ENCODE measurements around the gene LMBRD1.

LMBRD1 gene

GRCh38 chr6:69796642-69797390 lies at the start of gene LMBRD1:
Gene LMBRD1, minus strand, starts transcription at chr6:69797010. Its CDS starts 129 bp downstream, at chr6:69796881.
- Histone ChIP-seq H3K4me3 (ENCODE audit: low read depth in 1 of 2, low read length in 2 of 2) (peak within 1 kb of the TSS; percentile 74 to 76), H3K4me1 (ENCODE audit: insufficient read depth, low read length) (peaks cover 23% of the 10 kb centered on the region), H3K9ac (ENCODE audit: low read depth, low read length) (peak within 1 kb of the TSS; percentile 80), H3K27me3 (ENCODE audit: insufficient read depth, low read length, poor library complexity) (no peaks in the 10 kb centered on the region), H3K4me2 (ENCODE audit: insufficient read depth, low read length) (peak within 1 kb of the TSS; percentile 69), H2AFZ (ENCODE audit: low read depth, low read length) (peak within 1 kb of the TSS; percentile 93), H4K20me1 (ENCODE audit: insufficient read depth, low read length) (0 out of 2 replicates have a peak, but pooled peaks cover 2% of the 10 kb centered on the region), H3K9me3 (ENCODE audit: insufficient read depth, low read length, severe bottlenecking) (no peaks in the 10 kb centered on the region), H3K36me3 (ENCODE audit: insufficient read depth, low read length) (no peaks in the 10 kb centered on the region; the same call in 1 of the 2 replicates), H3K79me2 (ENCODE audit: insufficient read depth, low read length) (peaks cover 45% of the 10 kb centered on the region), H3K27ac (ENCODE audit: low read length) (peak within 1 kb of the TSS; percentile 84)
- peak; percentile 90 for ATAC-seq (ENCODE audit: insufficient read depth, low read depth)
- peak; percentile 98 for DNase-seq
- no peak for TF ChIP-seq EZH2 (IDR thresholded peaks at IDR 0.05; ENCODE audit: borderline replicate concordance, low read depth, low read length, severe bottlenecking)
- peak; percentile 98 for TF ChIP-seq CTCF (IDR thresholded peaks at IDR 0.05; ENCODE audit: borderline replicate concordance, extremely low read depth, low read length, poor library complexity, severe bottlenecking)

- no peaks in the 10 kb centered on the region for H3K79me2 ChIP-seq (ENCODE audit: insufficient read depth, low read length)
- ATAC-seq (ENCODE audit: insufficient read depth, low read depth) (no peak), DNase-seq (no peak)
- no peak for TF ChIP-seq CTCF (IDR thresholded peaks at IDR 0.05; ENCODE audit: borderline replicate concordance, extremely low read depth, low read length, poor library complexity, severe bottlenecking)
- no peak for TF ChIP-seq EZH2 (IDR thresholded peaks at IDR 0.05; ENCODE audit: borderline replicate concordance, low read depth, low read length, severe bottlenecking)
- no peak overlapping the region for H3K9ac ChIP-seq (ENCODE audit: low read depth, low read length)
- no peaks in the 10 kb centered on the region for H3K27me3 ChIP-seq (ENCODE audit: insufficient read depth, low read length, poor library complexity)
- no peaks in the 10 kb centered on the region for H3K4me1 ChIP-seq (ENCODE audit: insufficient read depth, low read length)
- H3K27ac ChIP-seq (ENCODE audit: low read length) = no peak overlapping the region
- no peak overlapping the region for H3K4me3 ChIP-seq (ENCODE audit: low read depth in 1 of 2, low read length in 2 of 2)
- no peaks in the 10 kb centered on the region for H3K36me3 ChIP-seq (ENCODE audit: insufficient read depth, low read length)
- H3K4me2 ChIP-seq (ENCODE audit: insufficient read depth, low read length) = no peak overlapping the region
- no peaks in the 10 kb centered on the region for H4K20me1 ChIP-seq (ENCODE audit: insufficient read depth, low read length)
- no peaks in the 10 kb centered on the region for H3K9me3 ChIP-seq (ENCODE audit: insufficient read depth, low read length, severe bottlenecking)
- no peak overlapping the region for H2AFZ ChIP-seq (ENCODE audit: low read depth, low read length)
These were observed 49.5 kb upstream of the LMBRD1 start for GRCh38 chr6:69846312-69846711.

GRCh38 chr6:69843189-69843588 lies 46.4 kb upstream of the LMBRD1 start:
- Histone ChIP-seq H3K4me1 (ENCODE audit: insufficient read depth, low read length) (no peaks in the 10 kb centered on the region), H3K9me3 (ENCODE audit: insufficient read depth, low read length, severe bottlenecking) (no peaks in the 10 kb centered on the region), H3K36me3 (ENCODE audit: insufficient read depth, low read length) (no peaks in the 10 kb centered on the region), H3K4me3 (ENCODE audit: low read depth in 1 of 2, low read length in 2 of 2) (no peak overlapping the region), H3K9ac (ENCODE audit: low read depth, low read length) (no peak overlapping the region), H3K27me3 (ENCODE audit: insufficient read depth, low read length, poor library complexity) (no peaks in the 10 kb centered on the region), H2AFZ (ENCODE audit: low read depth, low read length) (no peak overlapping the region), H3K4me2 (ENCODE audit: insufficient read depth, low read length) (no peak overlapping the region), H3K27ac (ENCODE audit: low read length) (no peak overlapping the region), H4K20me1 (ENCODE audit: insufficient read depth, low read length) (no peaks in the 10 kb centered on the region), H3K79me2 (ENCODE audit: insufficient read depth, low read length) (no peaks in the 10 kb centered on the region)
- TF ChIP-seq EZH2 (IDR thresholded peaks at IDR 0.05; ENCODE audit: borderline replicate concordance, low read depth, low read length, severe bottlenecking) (no peak), CTCF (IDR thresholded peaks at IDR 0.05; ENCODE audit: borderline replicate concordance, extremely low read depth, low read length, poor library complexity, severe bottlenecking) (no peak)
- ATAC-seq (ENCODE audit: insufficient read depth, low read depth) (no peak), DNase-seq (no peak)
